K562 (cell line): ENCODE measurements around the gene SND1. TPM values are rescaled to one million over a fixed set of nuclear protein-coding genes. Genes with fewer than 3 reads are reported as not detected.

Experiments used
- ATAC-seq: fragments of 200-7000 bp; cut with Tn5 transposase; 3 replicates; pipeline ENCODE4 v1.9.1; 2020; ENCODE audit warnings: moderate library complexity
- BruUV-seq: library from RNA; stranded (reverse); fragments of 400-500 nt; replicated peaks from 2 replicates; lab custom pipeline; 2021; lab: Mats Ljungman, UMichigan
- CTCF ChIA-PET: fragments of 300-600 bp; formaldehyde crosslinking; extraction: SDS; loops from one replicate; lab custom pipeline; 2021; ENCODE audit warnings: low intra/inter-chr PET ratio; lab: Yijun Ruan, JAX
- POLR2A ChIA-PET: fragments of 300-600, 350-650 bp; sonication (Branson Sonifier 250); formaldehyde crosslinking; extraction: SDS; loops from one replicate; lab custom pipeline; 2021; ENCODE audit warnings: antibody characterized with exemption, inconsistent platforms; lab: Yijun Ruan, JAX
- DNase-seq, 4 experiments: peaks; one replicate each; pipeline versions ENCODE4 v3.0.0 to v3.0.0-alpha.2; 2011 to 2018; ENCODE audit warnings: low spot score in 3 of 4, mixed read lengths in 3 of 4; ENCODE audit errors: extremely low read depth in 1 of 4
- FAIRE-seq: peaks from 2 replicates; lab custom pipeline; 2011; peaks lifted over from hg19 to GRCh38; lab: Jason Lieb, UNC
- H2AFZ ChIP-seq: 2 replicates; pipeline ENCODE4 v1.6.0; 2011; ENCODE audit warnings: low read depth, low read length, control low read depth, inconsistent platforms
- H3K27ac ChIP-seq: fragments of 200-600 bp; 3 replicates; pipeline ENCODE4 v1.8.0; 2011; ENCODE audit warnings: low read depth, mild to moderate bottlenecking, control low read depth, inconsistent platforms, low read length, moderate library complexity, mixed read lengths; ENCODE audit errors: extremely low read depth
- H3K27me3 ChIP-seq, 2 experiments: fragments of 300-600 bp in 1 of 2; 2 replicates in 1 of 2; 3 replicates in 1 of 2; pipeline versions ENCODE4 v1.6.0 to v1.8.0; 2011; ENCODE audit warnings: inconsistent platforms in 2 of 2, low read length in 2 of 2, mild to moderate bottlenecking in 1 of 2, mixed read lengths in 1 of 2, moderate library complexity in 1 of 2; ENCODE audit not compliant: control insufficient read depth in 2 of 2, insufficient read depth in 2 of 2
- H3K36me3 ChIP-seq: fragments of 300-600 bp; 3 replicates; pipeline ENCODE4 v1.8.0; 2011; ENCODE audit warnings: mild to moderate bottlenecking, low read length, inconsistent platforms; ENCODE audit not compliant: control insufficient read depth, insufficient read depth
- H3K4me1 ChIP-seq, 2 experiments: fragments of 200-600 bp in 1 of 2; replicated peaks in 1 of 2; 2 replicates in 1 of 2; 3 replicates in 1 of 2; pipeline versions ENCODE4 v1.5.1 to v1.8.0; 2011; ENCODE audit warnings: inconsistent platforms in 2 of 2, low read length in 2 of 2, mild to moderate bottlenecking in 1 of 2, mixed read lengths in 1 of 2, moderate library complexity in 1 of 2; ENCODE audit not compliant: control insufficient read depth in 2 of 2, insufficient read depth in 2 of 2
- H3K4me2 ChIP-seq: 2 replicates; pipeline ENCODE4 v1.6.1; 2011; ENCODE audit warnings: low read length, control low read depth, inconsistent platforms, mixed read lengths; ENCODE audit not compliant: insufficient read depth
- H3K4me3 ChIP-seq: fragments of 200-600 bp; sonication (generic), shearing (Covaris generic); 2 replicates; pipeline ENCODE4 v1.5.1; 2016; ENCODE audit warnings: control low read depth, inconsistent platforms
- H3K79me2 ChIP-seq: fragments of 200-600 bp; 3 replicates; pipeline ENCODE4 v1.8.0; 2011; ENCODE audit warnings: low read length, inconsistent platforms; ENCODE audit not compliant: control insufficient read depth, insufficient read depth
- H3K9ac ChIP-seq, 2 experiments: 2 replicates each; pipeline versions ENCODE4 v1.6.0 to v1.6.1; 2011; ENCODE audit warnings: low read depth in 2 of 2, low read length in 2 of 2, control low read depth in 1 of 2, inconsistent platforms in 1 of 2, mild to moderate bottlenecking in 1 of 2, mixed read lengths in 1 of 2; ENCODE audit not compliant: insufficient read depth in 1 of 2
- H3K9me1 ChIP-seq: one replicate; pipeline ENCODE4 v1.6.0; 2011; ENCODE audit warnings: inconsistent platforms, mild to moderate bottlenecking, low read length, moderate library complexity; ENCODE audit not compliant: control insufficient read depth, insufficient read depth
- H3K9me3 ChIP-seq: replicated peaks from 2 replicates; pipeline ENCODE4 v1.5.1; 2011; ENCODE audit warnings: low read depth, low read length, inconsistent platforms; ENCODE audit not compliant: control insufficient read depth, insufficient read depth
- H4K20me1 ChIP-seq: replicated peaks from 2 replicates; pipeline ENCODE4 v1.6.1; 2011; ENCODE audit warnings: low read length, inconsistent platforms, mixed read lengths; ENCODE audit not compliant: control insufficient read depth, insufficient read depth
- ESRRA ChIP-seq: fragments of 450-650 bp; IDR thresholded peaks from 2 replicates; pipeline ENCODE4 v1.6.1; 2014; ENCODE audit warnings: low read depth, mild to moderate bottlenecking, moderate library complexity, borderline replicate concordance
- FIP1L1 ChIP-seq: fragments of 200-400 bp; formaldehyde crosslinking; IDR thresholded peaks from 2 replicates; pipeline ENCODE4 v1.6.1; 2018; ENCODE audit warnings: mild to moderate bottlenecking, low read depth, low read length; ENCODE audit not compliant: poor library complexity, severe bottlenecking
- FOXJ3 ChIP-seq: sonication (generic); formaldehyde crosslinking; IDR thresholded peaks from 2 replicates; pipeline ENCODE4 v1.4.0; 2020; ENCODE audit warnings: mild to moderate bottlenecking, missing genetic modification reagents
- GTF2A2 ChIP-seq: IDR thresholded peaks from 2 replicates; pipeline ENCODE4 v1.6.1; 2016; ENCODE audit warnings: mild to moderate bottlenecking, missing genetic modification characterization, missing compliant biosample characterization
- PCBP2 ChIP-seq: fragments of 200-400 bp; formaldehyde crosslinking; IDR thresholded peaks from 2 replicates; pipeline ENCODE4 v1.6.1; 2018; ENCODE audit warnings: low read length, low read depth, mild to moderate bottlenecking, moderate library complexity; ENCODE audit not compliant: poor library complexity, severe bottlenecking
- PRMT5 ChIP-seq: sonication (generic); formaldehyde crosslinking; IDR thresholded peaks from 2 replicates; pipeline ENCODE4 v1.5.0; 2020; ENCODE audit warnings: missing genetic modification reagents
- SIN3A ChIP-seq, 2 experiments: fragments of 150-350 bp in 1 of 2; IDR thresholded peaks; 2 replicates each; pipeline ENCODE4 v1.6.1; 2011 to 2016; ENCODE audit warnings: borderline replicate concordance in 2 of 2, low read depth in 2 of 2, low read length in 2 of 2, mild to moderate bottlenecking in 2 of 2, moderate library complexity in 2 of 2; ENCODE audit not compliant: control insufficient read depth in 1 of 2
- SIRT6 ChIP-seq: IDR thresholded peaks from one replicate; pipeline ENCODE4 v1.6.1; 2012; ENCODE audit warnings: low read depth, mild to moderate bottlenecking, control low read depth, inconsistent platforms, low read length, moderate library complexity
- TGIF2 ChIP-seq: sonication (generic); formaldehyde crosslinking; IDR thresholded peaks from 2 replicates; pipeline ENCODE4 v1.8.1; 2022; ENCODE audit warnings: mild to moderate bottlenecking, missing genetic modification reagents, moderate library complexity
- ZC3H11A ChIP-seq: IDR thresholded peaks from 2 replicates; pipeline ENCODE4 v1.6.1; 2012; ENCODE audit warnings: low read depth, low read length, improper control_type of control experiment
- ZFPM2 ChIP-seq: fragments of 250-450 bp; sonication (Bioruptor Pico); IDR thresholded peaks from 2 replicates; pipeline ENCODE4 v1.5.1; 2022; ENCODE audit warnings: mild to moderate bottlenecking
- ZNF140 ChIP-seq: fragments of 250-450 bp; sonication (Bioruptor Pico); IDR thresholded peaks from 2 replicates; pipeline ENCODE4 v1.8.0; 2021; ENCODE audit warnings: moderate library complexity, mild to moderate bottlenecking, inconsistent platforms
- ZNF24 ChIP-seq: fragments of 450-650 bp; IDR thresholded peaks from 2 replicates; pipeline ENCODE4 v1.6.1; 2016
- ZNF274 ChIP-seq: IDR thresholded peaks from 2 replicates; pipeline ENCODE4 v1.6.1; 2011; ENCODE audit warnings: low read depth, mild to moderate bottlenecking, low read length, moderate library complexity, borderline replicate concordance
- ZNF445 ChIP-seq: fragments of 250-450 bp; sonication (Bioruptor Pico); IDR thresholded peaks from 2 replicates; pipeline ENCODE4 v1.4.0; 2020; ENCODE audit warnings: low read depth, mild to moderate bottlenecking, moderate library complexity
- WGBS: fragments of 100-300 bp; shearing (Covaris generic); methylation state at CpG from one replicate; pipeline ENCODE4 v1.1.6; 2016; ENCODE audit warnings: low coverage, mixed read lengths; ENCODE audit not compliant: insufficient coverage; ENCODE audit errors: missing lambda C conversion rate; 5-methylcytosine and 5-hydroxymethylcytosine counted together
- in situ Hi-C: fragments of 300-500 bp; cut with MboI; formaldehyde crosslinking; loops from 4 replicates; pipeline ENCODE4 v1.15.0; 2018; ENCODE audit warnings: inconsistent platforms, mixed read lengths
- intact Hi-C: fragments of 100-400 bp; cut with micrococcal nuclease; formaldehyde crosslinking; loops from 2 replicates; pipeline ENCODE4 v1.14.2; 2022
- polyA plus RNA-seq, 8 experiments: library from polyadenylated mRNA; depleted of rRNA in 4 of 8; stranded (reverse) in 5 of 8; unstranded in 3 of 8; fragments of >200 nt; fragmentation: Nextera tagmentation in 2 of 8; fragmentation: Illumina TruSeq in 1 of 8; extraction: Ambion mirVana in 2 of 8; extraction: Trizol in 1 of 8; gene quantifications; 2 replicates each; pipeline versions ENCODE4 v1.2.1 to v1.2.3, GENCODE V29; 2011 to 2014; ENCODE audit warnings: inconsistent platforms in 1 of 8, missing spikeins in 1 of 8
- total RNA-seq, 7 experiments: library from RNA; depleted of rRNA in 6 of 7; stranded (reverse); fragments of >200 nt in 6 of 7; fragmentation: Illumina TruSeq in 2 of 7; extraction: Trizol in 2 of 7; gene quantifications; 2 replicates each; pipeline versions ENCODE4 v1.2.1 to v1.2.3, GENCODE V29; 2011 to 2021; ENCODE audit warnings: low replicate concordance in 1 of 7
- TF ChIP-seq, protein P1 (sequence below), 2 experiments: fragments of 450-650 bp; conservative IDR thresholded peaks; 2 replicates each; pipeline ENCODE4 v1.6.1; 2017; ENCODE audit warnings: mild to moderate bottlenecking in 2 of 2, moderate library complexity in 2 of 2
- TF ChIP-seq, protein P2 (sequence below): fragments of 250-450 bp; sonication (Bioruptor Pico); IDR thresholded peaks from 2 replicates; pipeline ENCODE4 v1.4.0; 2020; ENCODE audit warnings: borderline replicate concordance
- TF ChIP-seq, protein P3 (sequence below): fragments of 450-650 bp; IDR thresholded peaks from 2 replicates; pipeline ENCODE4 v1.7.0; 2016; ENCODE audit warnings: borderline replicate concordance

SND1 gene
- total and polyA plus RNA-seq, 9 of the 15 experiments (the other 6 are each of a cell fraction or from before 2014, with no cell fraction given), result 46.5 to 307 (median 191) TPM

DNA sequence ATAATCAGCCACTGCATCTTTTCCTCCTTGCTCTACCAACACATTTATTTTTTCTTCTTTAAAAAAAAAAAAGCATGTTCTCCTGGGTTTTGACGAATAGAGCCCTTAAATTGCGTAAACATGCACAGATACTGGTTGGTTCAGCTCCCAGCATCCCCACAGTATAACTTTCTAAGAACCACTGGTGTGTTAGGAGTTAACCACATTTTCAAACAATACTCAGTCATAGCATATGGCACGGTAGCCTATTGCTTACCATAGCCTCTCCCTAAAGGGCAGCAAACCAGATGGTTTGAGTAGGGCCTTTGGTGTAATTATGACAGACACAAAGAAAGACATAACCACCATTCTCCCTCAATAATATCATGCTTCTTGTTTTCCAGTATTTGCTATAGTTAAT lies 234.3 kb downstream of the SND1 start (continued):
- TF ChIP-seq, protein P1, sequence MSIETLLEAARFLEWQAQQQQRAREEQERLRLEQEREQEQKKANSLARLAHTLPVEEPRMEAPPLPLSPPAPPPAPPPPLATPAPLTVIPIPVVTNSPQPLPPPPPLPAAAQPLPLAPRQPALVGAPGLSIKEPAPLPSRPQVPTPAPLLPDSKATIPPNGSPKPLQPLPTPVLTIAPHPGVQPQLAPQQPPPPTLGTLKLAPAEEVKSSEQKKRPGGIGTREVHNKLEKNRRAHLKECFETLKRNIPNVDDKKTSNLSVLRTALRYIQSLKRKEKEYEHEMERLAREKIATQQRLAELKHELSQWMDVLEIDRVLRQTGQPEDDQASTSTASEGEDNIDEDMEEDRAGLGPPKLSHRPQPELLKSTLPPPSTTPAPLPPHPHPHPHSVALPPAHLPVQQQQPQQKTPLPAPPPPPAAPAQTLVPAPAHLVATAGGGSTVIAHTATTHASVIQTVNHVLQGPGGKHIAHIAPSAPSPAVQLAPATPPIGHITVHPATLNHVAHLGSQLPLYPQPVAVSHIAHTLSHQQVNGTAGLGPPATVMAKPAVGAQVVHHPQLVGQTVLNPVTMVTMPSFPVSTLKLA (conservative IDR thresholded peaks at IDR 0.05), result peak; percentile 7 to 34; a peak in 1 of 4 replicates

DNA sequence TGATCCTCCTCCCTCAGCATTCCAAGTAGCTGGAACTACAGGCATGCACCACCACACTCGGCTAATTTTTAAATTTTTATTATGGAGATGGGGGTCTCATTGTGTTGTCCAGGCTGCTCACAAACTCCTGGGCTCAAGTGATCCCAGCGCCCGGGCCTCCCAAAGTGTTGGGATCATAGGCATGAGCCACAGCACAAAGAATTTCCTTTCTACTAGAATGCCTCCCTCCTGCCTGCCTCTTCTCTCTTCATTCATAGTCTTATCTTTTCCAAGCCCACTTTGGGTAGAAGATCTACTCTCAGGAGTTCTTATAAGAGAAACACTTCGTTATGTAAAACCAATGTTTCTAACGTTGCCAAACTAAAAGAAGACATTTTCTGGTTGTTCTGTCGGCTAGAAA lies 235.1 kb downstream of the SND1 start:
- no peak overlapping the region for H3K4me2 ChIP-seq
- ATAC-seq (no peak), DNase-seq (no peak), FAIRE-seq (no peak)
- peaks cover 9% of the 10 kb centered on the region for H3K9me1 ChIP-seq
- in situ Hi-C loops, result no loop called here
- no peak overlapping the region for H2AFZ ChIP-seq
- ChIA-PET CTCF (no interaction called here), POLR2A (no interaction called here)
- peaks cover 4% of the 10 kb centered on the region for H4K20me1 ChIP-seq
- no peaks in the 10 kb centered on the region for H3K9me3 ChIP-seq
- H3K27ac ChIP-seq, result no peak overlapping the region
- H3K4me3 ChIP-seq, result no peak overlapping the region
- no peaks in the 10 kb centered on the region for H3K27me3 ChIP-seq
- no TSS peak for BruUV-seq
- intact Hi-C loops, result no loop called here
- peaks cover 61% of the 10 kb centered on the region for H3K36me3 ChIP-seq
- no peak overlapping the region for H3K9ac ChIP-seq
- peaks cover 34% of the 10 kb centered on the region for H3K79me2 ChIP-seq
- WGBS, result 61% methylated on average over 6 of the region's 6 CpGs
- H3K4me1 ChIP-seq, result peaks cover 35 to 67% of the 10 kb centered on the region in 2 experiments
- TF ChIP-seq TGIF2 (CRISPR knock-in tag), result no peak
- TF ChIP-seq PRMT5 (CRISPR knock-in tag), result no peak
- TF ChIP-seq SIN3A (IDR thresholded peaks at IDR 0.05; ENCODE audit: borderline replicate concordance in 2 of 2, control insufficient read depth in 1 of 2, low read depth in 2 of 2, low read length in 2 of 2), result no peak
- no peak for TF ChIP-seq ZFPM2 (CRISPR knock-in tag)
- no peak for TF ChIP-seq ZC3H11A
- TF ChIP-seq ZNF445 (CRISPR knock-in tag), result no peak
- TF ChIP-seq, protein P2, sequence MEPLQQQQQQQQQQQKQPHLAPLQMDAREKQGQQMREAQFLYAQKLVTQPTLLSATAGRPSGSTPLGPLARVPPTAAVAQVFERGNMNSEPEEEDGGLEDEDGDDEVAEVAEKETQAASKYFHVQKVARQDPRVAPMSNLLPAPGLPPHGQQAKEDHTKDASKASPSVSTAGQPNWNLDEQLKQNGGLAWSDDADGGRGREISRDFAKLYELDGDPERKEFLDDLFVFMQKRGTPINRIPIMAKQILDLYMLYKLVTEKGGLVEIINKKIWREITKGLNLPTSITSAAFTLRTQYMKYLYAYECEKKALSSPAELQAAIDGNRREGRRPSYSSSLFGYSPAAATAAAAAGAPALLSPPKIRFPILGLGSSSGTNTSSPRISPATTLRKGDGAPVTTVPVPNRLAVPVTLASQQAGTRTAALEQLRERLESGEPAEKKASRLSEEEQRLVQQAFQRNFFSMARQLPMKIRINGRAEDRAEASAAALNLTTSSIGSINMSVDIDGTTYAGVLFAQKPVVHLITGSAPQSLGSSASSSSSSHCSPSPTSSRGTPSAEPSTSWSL (CRISPR knock-in tag), result no peak
- TF ChIP-seq ESRRA, result no peak
- TF ChIP-seq, protein P3, sequence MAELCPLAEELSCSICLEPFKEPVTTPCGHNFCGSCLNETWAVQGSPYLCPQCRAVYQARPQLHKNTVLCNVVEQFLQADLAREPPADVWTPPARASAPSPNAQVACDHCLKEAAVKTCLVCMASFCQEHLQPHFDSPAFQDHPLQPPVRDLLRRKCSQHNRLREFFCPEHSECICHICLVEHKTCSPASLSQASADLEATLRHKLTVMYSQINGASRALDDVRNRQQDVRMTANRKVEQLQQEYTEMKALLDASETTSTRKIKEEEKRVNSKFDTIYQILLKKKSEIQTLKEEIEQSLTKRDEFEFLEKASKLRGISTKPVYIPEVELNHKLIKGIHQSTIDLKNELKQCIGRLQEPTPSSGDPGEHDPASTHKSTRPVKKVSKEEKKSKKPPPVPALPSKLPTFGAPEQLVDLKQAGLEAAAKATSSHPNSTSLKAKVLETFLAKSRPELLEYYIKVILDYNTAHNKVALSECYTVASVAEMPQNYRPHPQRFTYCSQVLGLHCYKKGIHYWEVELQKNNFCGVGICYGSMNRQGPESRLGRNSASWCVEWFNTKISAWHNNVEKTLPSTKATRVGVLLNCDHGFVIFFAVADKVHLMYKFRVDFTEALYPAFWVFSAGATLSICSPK, result no peak
- TF ChIP-seq ZNF140 (CRISPR knock-in tag), result no peak
- no peak for TF ChIP-seq FOXJ3
- no peak for TF ChIP-seq SIRT6
- TF ChIP-seq GTF2A2, result no peak
- TF ChIP-seq ZNF274, result no peak
- TF ChIP-seq ZNF24, result no peak
- no peak for TF ChIP-seq PCBP2
- TF ChIP-seq FIP1L1, result no peak
